GM21447 (cell line): ENCODE results near the gene ERLIN1.

Experiments
- ATAC-seq: cut with Tn5 transposase; IDR thresholded peaks from one replicate; pipeline ENCODE4 v1.9.1; 2021; ENCODE audit not compliant: unreplicated experiment

Gene ERLIN1

GRCh38 chr10:100185364-100186252 is at the start of gene ERLIN1:
TSS of gene ERLIN1 (minus strand) at chr10:100186029. CDS start at chr10:100185626, 403 bp downstream.
- peak; percentile 77 for ATAC-seq

DNA sequence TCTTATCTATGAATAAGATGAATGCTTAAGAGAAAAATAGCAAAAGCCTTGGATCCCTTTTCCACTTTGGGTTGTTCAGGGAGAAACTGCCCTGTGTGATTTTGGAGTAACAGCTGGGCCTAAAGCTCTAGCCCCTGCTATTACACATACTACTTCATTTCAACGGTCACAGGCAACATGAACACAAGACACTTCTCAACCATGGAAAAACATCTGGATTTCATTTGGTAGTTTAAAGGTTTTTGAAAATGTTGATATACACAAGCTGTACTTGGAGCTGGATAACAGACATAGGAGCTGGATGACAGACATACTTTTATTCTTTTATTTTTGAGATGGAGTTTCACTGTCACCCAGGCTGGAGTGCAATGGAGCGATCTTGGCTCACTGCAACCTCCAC is 46.3 kb upstream of the ERLIN1 start:
- ATAC-seq = no peak

GRCh38 chr10:100229819-100230422 is 44.1 kb upstream of the ERLIN1 start:
- no peak for ATAC-seq

DNA sequence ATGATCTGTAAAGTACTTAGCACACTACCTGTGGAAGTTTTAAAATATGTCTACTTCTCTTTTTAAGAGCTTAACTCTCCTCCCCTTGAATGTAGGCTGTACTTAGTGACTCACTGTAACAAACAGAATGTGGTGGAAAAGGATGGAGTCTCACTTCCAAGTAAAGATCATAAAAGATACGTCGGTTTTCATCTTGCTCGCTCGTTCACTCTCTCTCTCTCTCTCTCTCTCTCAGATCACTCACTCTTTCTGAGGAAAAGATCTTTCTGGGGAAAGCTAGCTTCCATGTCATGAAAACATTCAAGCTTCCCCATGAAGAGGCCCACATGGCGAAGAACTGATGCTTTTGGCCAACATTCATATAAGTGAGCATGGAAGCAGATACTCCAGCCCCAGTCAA is 38.0 kb upstream of the ERLIN1 start:
- no peak for ATAC-seq

DNA sequence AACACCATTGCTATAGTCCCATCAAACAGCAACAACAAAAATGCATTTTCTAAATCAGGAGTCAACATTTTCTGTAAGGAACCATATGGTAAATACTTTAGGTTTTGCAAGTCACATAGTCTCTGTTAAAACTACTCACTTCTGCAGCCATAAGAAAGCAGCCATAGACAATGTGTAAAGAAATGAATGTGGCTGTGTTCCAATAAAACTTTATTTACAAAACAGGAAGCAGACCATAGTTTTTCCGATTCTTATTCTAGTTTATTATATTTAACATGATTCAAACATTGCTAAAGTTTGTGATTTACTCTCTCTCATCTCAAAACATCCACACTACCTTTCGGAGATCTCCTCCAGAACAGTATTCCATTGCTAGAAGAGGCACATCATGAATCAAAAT is 36.7 kb upstream of the ERLIN1 start:
- ATAC-seq = no peak

GRCh38 chr10:100216006-100216405 is 30.2 kb upstream of the ERLIN1 start:
- ATAC-seq = no peak

DNA sequence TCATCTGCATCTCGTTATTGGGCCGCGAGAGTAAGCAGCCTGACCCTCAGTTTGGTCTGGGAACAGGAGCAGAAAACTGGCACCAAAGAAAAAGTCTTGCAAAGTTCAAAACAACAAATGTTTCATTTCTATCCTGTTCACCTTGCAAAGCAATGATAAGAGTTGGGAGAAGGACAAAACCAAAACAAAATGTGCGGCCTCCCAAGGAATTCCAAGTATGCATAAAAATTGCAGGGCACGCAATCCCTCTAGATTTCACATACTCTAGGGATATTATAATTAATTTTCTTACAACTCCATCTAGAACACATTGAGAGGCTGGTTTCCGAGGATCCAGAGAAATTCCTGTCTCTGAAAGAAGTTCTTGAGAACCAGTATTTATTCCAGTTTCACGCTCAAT is 23.5 kb upstream of the ERLIN1 start:
- no peak for ATAC-seq

- no peak for ATAC-seq
Observed at GRCh38 chr10:100208276-100208675, 22.4 kb upstream of the ERLIN1 start.

GRCh38 chr10:100204370-100204769 is 18.5 kb upstream of the ERLIN1 start:
- no peak for ATAC-seq

- no peak for ATAC-seq
Observed at GRCh38 chr10:100201549-100201948, 15.7 kb upstream of the ERLIN1 start.

- ATAC-seq = no peak
Observed at GRCh38 chr10:100194711-100195110, 8.9 kb upstream of the ERLIN1 start.

GRCh38 chr10:100192350-100192749 is 6.5 kb upstream of the ERLIN1 start:
- ATAC-seq = no peak

GRCh38 chr10:100186253-100187212 is 704 bp upstream of the ERLIN1 start:
- ATAC-seq = peak; percentile 43

DNA sequence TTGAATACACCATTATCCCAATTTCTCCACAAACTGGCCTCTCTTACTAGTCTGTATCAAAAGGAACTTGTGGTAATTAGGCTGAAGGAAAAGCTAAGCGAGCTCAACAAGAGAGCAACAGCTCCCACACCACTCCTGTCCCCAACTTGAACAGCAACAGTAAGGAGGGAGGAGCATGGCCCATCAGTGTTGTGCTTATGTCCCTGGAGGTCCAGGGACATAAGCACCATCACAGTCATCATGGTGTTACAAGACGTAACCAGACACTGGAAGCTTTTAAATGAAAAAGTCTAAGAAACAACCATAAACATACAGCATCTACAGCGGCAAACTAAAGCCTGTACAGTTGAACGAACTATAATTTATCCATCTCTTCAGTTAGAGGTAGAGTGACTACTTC is 989 bp downstream of the ERLIN1 start:
- no peak for ATAC-seq

GRCh38 chr10:100184426-100184825 is 1.4 kb downstream of the ERLIN1 start:
- no peak for ATAC-seq

DNA sequence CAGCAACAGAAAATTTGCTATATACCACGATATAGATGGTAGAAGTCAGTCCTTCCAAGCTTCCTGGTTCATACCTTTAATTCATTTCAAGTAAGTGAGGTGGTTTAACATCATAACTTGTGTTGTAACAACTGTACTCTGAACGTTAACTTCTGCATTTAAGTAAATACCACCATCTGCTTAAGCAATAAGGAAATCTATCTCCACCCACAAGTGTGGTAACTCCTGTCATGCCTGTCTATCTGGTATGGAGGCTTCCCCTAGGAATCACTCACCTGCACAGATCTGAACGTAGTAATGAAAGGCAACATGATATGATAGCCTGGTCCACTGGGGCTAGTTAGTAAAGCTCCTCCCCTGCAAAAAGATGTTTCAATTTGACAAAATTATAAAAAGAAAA is 2.3 kb downstream of the ERLIN1 start:
- no peak for ATAC-seq

- ATAC-seq = no peak
Observed at GRCh38 chr10:100182908-100183307, 2.9 kb downstream of the ERLIN1 start.

- ATAC-seq = no peak
Observed at GRCh38 chr10:100182281-100182680, 3.5 kb downstream of the ERLIN1 start.

- ATAC-seq = no peak
Observed at GRCh38 chr10:100175875-100176274, 10.0 kb downstream of the ERLIN1 start.

- peak; percentile 88 for ATAC-seq
Observed at GRCh38 chr10:100174699-100175677, 10.8 kb downstream of the ERLIN1 start.
